NCI-H2081 treated with DMSO at 0.1 percent for 48 hours (cell line): ENCODE data around the gene CATSPERB.
"Not testable (repeated sequence)": the region's sequence is repeated elsewhere in the genome, so short reads cannot be mapped to it uniquely, and the experiment has no call there.

Source experiments
- DNase-seq: peaks from one replicate; lab custom pipeline; 2025; lab: John Stamatoyannopoulos, UW

Gene CATSPERB

GRCh38 chr14:91732439-91732838 lies 553 bp upstream of the CATSPERB start:
- no peak for DNase-seq

GRCh38 chr14:91731018-91731417 lies 868 bp downstream of the CATSPERB start:
- no peak for DNase-seq

- DNase-seq: no peak
Observed at GRCh38 chr14:91729756-91730155, 2.1 kb downstream of the CATSPERB start.

- DNase-seq: no peak
Observed at GRCh38 chr14:91728616-91729183, 3.2 kb downstream of the CATSPERB start.

GRCh38 chr14:91727121-91727520 lies 4.8 kb downstream of the CATSPERB start:
- no peak for DNase-seq

GRCh38 chr14:91723501-91723900 lies 8.4 kb downstream of the CATSPERB start:
- DNase-seq: no peak

GRCh38 chr14:91722386-91722785 lies 9.5 kb downstream of the CATSPERB start:
- no peak for DNase-seq

GRCh38 chr14:91719839-91720238 lies 12.0 kb downstream of the CATSPERB start:
- DNase-seq: no peak

GRCh38 chr14:91716999-91717398 lies 14.9 kb downstream of the CATSPERB start:
- DNase-seq: no peak

- DNase-seq: no peak
Observed at GRCh38 chr14:91714805-91715204, 17.1 kb downstream of the CATSPERB start.

- no peak for DNase-seq
Observed at GRCh38 chr14:91708795-91709194, 23.1 kb downstream of the CATSPERB start.

- no peak for DNase-seq
Observed at GRCh38 chr14:91706996-91707395, 24.9 kb downstream of the CATSPERB start.

- DNase-seq: no peak
Observed at GRCh38 chr14:91694643-91695042, 37.2 kb downstream of the CATSPERB start.

- DNase-seq: no peak
Observed at GRCh38 chr14:91693346-91693745, 38.5 kb downstream of the CATSPERB start.

- no peak for DNase-seq
Observed at GRCh38 chr14:91692075-91692474, 39.8 kb downstream of the CATSPERB start.

- no peak for DNase-seq
Observed at GRCh38 chr14:91689608-91690007, 42.3 kb downstream of the CATSPERB start.

- DNase-seq: not testable (repeated sequence)
Observed at GRCh38 chr14:91687436-91687835, 44.5 kb downstream of the CATSPERB start.

GRCh38 chr14:91685600-91685999 lies 46.3 kb downstream of the CATSPERB start:
- no peak for DNase-seq

- no peak for DNase-seq
Observed at GRCh38 chr14:91681893-91682563, 49.9 kb downstream of the CATSPERB start.

GRCh38 chr14:91681118-91681517 lies 50.8 kb downstream of the CATSPERB start:
- DNase-seq: no peak

- no peak for DNase-seq
Observed at GRCh38 chr14:91679273-91679672, 52.6 kb downstream of the CATSPERB start.

GRCh38 chr14:91677687-91678086 lies 54.2 kb downstream of the CATSPERB start:
- DNase-seq: not testable (repeated sequence)

GRCh38 chr14:91674911-91675310 lies 57.0 kb downstream of the CATSPERB start:
- DNase-seq: no peak

GRCh38 chr14:91669867-91670266 lies 62.0 kb downstream of the CATSPERB start:
- no peak for DNase-seq
